HEK293 (cell line): ENCODE measurements around the gene LDLRAD3.

Experiments used
- CTCF ChIA-PET: fragments of 350-600 bp; formaldehyde crosslinking; extraction: SDS; loops from one replicate; lab custom pipeline; 2021; ENCODE audit warnings: antibody characterized with exemption; lab: Yijun Ruan, JAX
- POLR2A ChIA-PET: fragments of 300-600 bp; formaldehyde crosslinking; extraction: SDS; loops from one replicate; lab custom pipeline; 2020; ENCODE audit warnings: antibody characterized with exemption, inconsistent platforms; lab: Yijun Ruan, JAX
- H3K27ac ChIP-seq: fragments of 200-500 bp; sonication (Bioruptor generic); 2 replicates; pipeline ENCODE4 v1.5.1; 2014; ENCODE audit warnings: low read depth, low read length, control low read depth, inconsistent platforms; ENCODE audit errors: extremely low read depth
- H3K36me3 ChIP-seq, 2 experiments: fragments of 200-500 bp in 1 of 2; sonication (Bioruptor generic) in 1 of 2; 1 replicate in 1 of 2; 2 replicates in 1 of 2; pipeline ENCODE4 v1.5.1; 2014 to 2017; ENCODE audit warnings: inconsistent platforms in 2 of 2, low read length in 2 of 2; ENCODE audit not compliant: control insufficient read depth in 2 of 2, insufficient read depth in 1 of 2
- H3K4me1 ChIP-seq: fragments of 200-500 bp; sonication (Bioruptor generic); 2 replicates; pipeline ENCODE4 v1.5.1; 2014; ENCODE audit warnings: mild to moderate bottlenecking, low read length, inconsistent platforms; ENCODE audit not compliant: control insufficient read depth, insufficient read depth
- H3K4me3 ChIP-seq: 2 replicates; pipeline ENCODE4 v1.5.1; 2011; ENCODE audit warnings: low read depth, mild to moderate bottlenecking, control low read depth, low read length, moderate library complexity
- H3K9me3 ChIP-seq: fragments of 200-500 bp; sonication (Bioruptor generic); 2 replicates; pipeline ENCODE4 v1.5.1; 2014; ENCODE audit warnings: low read depth, low read length, inconsistent platforms; ENCODE audit not compliant: control insufficient read depth, insufficient read depth
- GLIS2 ChIP-seq: fragments of 450-650 bp; formaldehyde crosslinking; IDR thresholded peaks from 2 replicates; pipeline ENCODE4 v1.5.1; 2016; ENCODE audit warnings: missing biosample characterization, missing genetic modification characterization
- HOXC10 ChIP-seq: sonication (generic); formaldehyde crosslinking; IDR thresholded peaks from 2 replicates; pipeline ENCODE4 v1.8.1; 2023; ENCODE audit warnings: mild to moderate bottlenecking, missing genetic modification reagents
- KLF1 ChIP-seq: fragments of 450-650 bp; formaldehyde crosslinking; IDR thresholded peaks from 2 replicates; pipeline ENCODE4 v1.5.1; 2016; ENCODE audit warnings: missing biosample characterization, missing genetic modification characterization
- KLF8 ChIP-seq: fragments of 450-650 bp; formaldehyde crosslinking; IDR thresholded peaks from 2 replicates; pipeline ENCODE4 v1.5.1; 2016; ENCODE audit warnings: missing biosample characterization, missing genetic modification characterization
- OSR2 ChIP-seq: fragments of 450-650 bp; formaldehyde crosslinking; IDR thresholded peaks from 2 replicates; pipeline ENCODE4 v1.5.1; 2016; ENCODE audit warnings: missing biosample characterization, missing genetic modification characterization
- OVOL3 ChIP-seq: fragments of 450-650 bp; formaldehyde crosslinking; IDR thresholded peaks from 2 replicates; pipeline ENCODE4 v1.5.1; 2016; ENCODE audit warnings: missing biosample characterization, missing genetic modification characterization
- ZBTB20 ChIP-seq: fragments of 450-650 bp; formaldehyde crosslinking; IDR thresholded peaks from 2 replicates; pipeline ENCODE4 v1.5.1; 2016; ENCODE audit warnings: missing biosample characterization, missing genetic modification characterization
- ZFP3 ChIP-seq: fragments of 450-650 bp; formaldehyde crosslinking; IDR thresholded peaks from 2 replicates; pipeline ENCODE4 v1.5.1; 2016; ENCODE audit warnings: low read depth, missing biosample characterization, missing genetic modification characterization
- ZIC2 ChIP-seq: fragments of 450-650 bp; formaldehyde crosslinking; IDR thresholded peaks from 2 replicates; pipeline ENCODE4 v1.5.1; 2016; ENCODE audit warnings: missing biosample characterization, missing genetic modification characterization
- ZNF10 ChIP-seq: fragments of 450-650 bp; formaldehyde crosslinking; IDR thresholded peaks from 2 replicates; pipeline ENCODE4 v1.5.1; 2017; ENCODE audit warnings: missing biosample characterization, missing genetic modification characterization
- ZNF132 ChIP-seq: fragments of 450-650 bp; formaldehyde crosslinking; IDR thresholded peaks from 2 replicates; pipeline ENCODE4 v1.5.1; 2017; ENCODE audit warnings: missing biosample characterization, missing genetic modification characterization, borderline replicate concordance
- ZNF214 ChIP-seq: fragments of 450-650 bp; formaldehyde crosslinking; IDR thresholded peaks from 2 replicates; pipeline ENCODE4 v1.5.1; 2017; ENCODE audit warnings: missing biosample characterization, mild to moderate bottlenecking, missing genetic modification characterization, borderline replicate concordance
- ZNF341 ChIP-seq: fragments of 450-650 bp; formaldehyde crosslinking; IDR thresholded peaks from 2 replicates; pipeline ENCODE4; 2016; ENCODE audit warnings: low read depth, missing biosample characterization, missing genetic modification characterization
- ZNF354C ChIP-seq: fragments of 450-650 bp; formaldehyde crosslinking; IDR thresholded peaks from 2 replicates; pipeline ENCODE4 v1.5.1; 2016; ENCODE audit warnings: missing biosample characterization, missing genetic modification characterization, low read depth, borderline replicate concordance
- ZNF404 ChIP-seq: fragments of 450-650 bp; formaldehyde crosslinking; IDR thresholded peaks from 2 replicates; pipeline ENCODE4 v1.5.1; 2017; ENCODE audit warnings: missing biosample characterization, missing genetic modification characterization
- ZNF624 ChIP-seq: fragments of 450-650 bp; formaldehyde crosslinking; IDR thresholded peaks from 2 replicates; pipeline ENCODE4 v1.5.1; 2017; ENCODE audit warnings: missing biosample characterization, missing genetic modification characterization
- ZNF792 ChIP-seq: fragments of 450-650 bp; formaldehyde crosslinking; IDR thresholded peaks from 2 replicates; pipeline ENCODE4 v1.5.1; 2016; ENCODE audit warnings: missing biosample characterization, missing genetic modification characterization
- ZSCAN30 ChIP-seq: fragments of 450-650 bp; IDR thresholded peaks from 2 replicates; pipeline ENCODE4 v1.5.1; 2018; ENCODE audit warnings: missing biosample characterization, mild to moderate bottlenecking, missing genetic modification characterization, moderate library complexity
- TF ChIP-seq, protein P1 (sequence below): fragments of 450-650 bp; formaldehyde crosslinking; IDR thresholded peaks from 2 replicates; pipeline ENCODE4; 2016; ENCODE audit warnings: missing biosample characterization, missing genetic modification characterization
- TF ChIP-seq, protein P2 (sequence below): fragments of 450-650 bp; formaldehyde crosslinking; IDR thresholded peaks from 2 replicates; pipeline ENCODE4 v1.5.1; 2016; ENCODE audit warnings: missing biosample characterization, missing genetic modification characterization
- TF ChIP-seq, protein P3 (sequence below): fragments of 450-650 bp; IDR thresholded peaks from 2 replicates; pipeline ENCODE4 v1.5.1; 2018; ENCODE audit warnings: missing biosample characterization, mild to moderate bottlenecking, missing genetic modification characterization

LDLRAD3 gene

DNA sequence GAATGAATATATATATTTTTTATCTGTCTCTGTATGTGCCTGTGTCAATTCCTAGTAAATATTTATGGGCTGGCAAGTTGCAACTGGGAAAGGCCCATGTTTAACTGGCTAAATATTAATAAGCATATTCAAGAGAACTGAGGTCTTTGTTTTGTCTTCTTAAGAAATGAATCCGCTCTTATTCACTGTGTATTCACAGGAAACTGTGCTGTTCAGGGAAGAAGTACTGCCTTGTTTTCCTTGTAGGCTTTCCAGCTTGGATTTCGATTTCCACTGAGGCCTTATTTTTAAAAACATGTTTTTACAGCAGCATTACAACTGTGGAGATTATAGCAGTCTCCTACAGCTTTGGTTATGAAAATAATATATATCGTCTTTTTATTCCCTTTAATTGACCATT, 64.7 kb downstream of the LDLRAD3 start:
- CTCF ChIA-PET: no interaction called here
- Histone ChIP-seq H3K4me1 (no peaks in the 10 kb centered on the region), H3K9me3 (no peaks in the 10 kb centered on the region), H3K27ac (no peak overlapping the region), H3K36me3 (no peaks in the 10 kb centered on the region)
- TF ChIP-seq OSR2 (no peak), ZSCAN30 (tag by site-specific recombination) (no peak), ZNF624 (tag by site-specific recombination) (no peak), ZIC2 (no peak), ZNF341 (no peak), KLF1 (tag by site-specific recombination) (no peak), GLIS2 (no peak), ZFP3 (no peak), ZNF792 (tag by site-specific recombination) (no peak), KLF8 (tag by site-specific recombination) (no peak), ZNF10 (no peak), ZNF214 (tag by site-specific recombination) (no peak), ZNF354C (no peak), ZNF132 (tag by site-specific recombination) (no peak), ZBTB20 (tag by site-specific recombination) (no peak)
- TF ChIP-seq, protein P1, sequence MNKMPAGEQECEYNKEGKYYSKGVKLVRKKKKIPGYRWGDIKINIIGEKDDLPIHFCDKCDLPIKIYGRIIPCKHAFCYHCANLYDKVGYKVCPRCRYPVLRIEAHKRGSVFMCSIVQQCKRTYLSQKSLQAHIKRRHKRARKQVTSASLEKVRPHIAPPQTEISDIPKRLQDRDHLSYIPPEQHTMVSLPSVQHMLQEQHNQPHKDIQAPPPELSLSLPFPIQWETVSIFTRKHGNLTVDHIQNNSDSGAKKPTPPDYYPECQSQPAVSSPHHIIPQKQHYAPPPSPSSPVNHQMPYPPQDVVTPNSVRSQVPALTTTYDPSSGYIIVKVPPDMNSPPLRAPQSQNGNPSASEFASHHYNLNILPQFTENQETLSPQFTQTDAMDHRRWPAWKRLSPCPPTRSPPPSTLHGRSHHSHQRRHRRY (tag by site-specific recombination): no peak
- TF ChIP-seq, protein P2, sequence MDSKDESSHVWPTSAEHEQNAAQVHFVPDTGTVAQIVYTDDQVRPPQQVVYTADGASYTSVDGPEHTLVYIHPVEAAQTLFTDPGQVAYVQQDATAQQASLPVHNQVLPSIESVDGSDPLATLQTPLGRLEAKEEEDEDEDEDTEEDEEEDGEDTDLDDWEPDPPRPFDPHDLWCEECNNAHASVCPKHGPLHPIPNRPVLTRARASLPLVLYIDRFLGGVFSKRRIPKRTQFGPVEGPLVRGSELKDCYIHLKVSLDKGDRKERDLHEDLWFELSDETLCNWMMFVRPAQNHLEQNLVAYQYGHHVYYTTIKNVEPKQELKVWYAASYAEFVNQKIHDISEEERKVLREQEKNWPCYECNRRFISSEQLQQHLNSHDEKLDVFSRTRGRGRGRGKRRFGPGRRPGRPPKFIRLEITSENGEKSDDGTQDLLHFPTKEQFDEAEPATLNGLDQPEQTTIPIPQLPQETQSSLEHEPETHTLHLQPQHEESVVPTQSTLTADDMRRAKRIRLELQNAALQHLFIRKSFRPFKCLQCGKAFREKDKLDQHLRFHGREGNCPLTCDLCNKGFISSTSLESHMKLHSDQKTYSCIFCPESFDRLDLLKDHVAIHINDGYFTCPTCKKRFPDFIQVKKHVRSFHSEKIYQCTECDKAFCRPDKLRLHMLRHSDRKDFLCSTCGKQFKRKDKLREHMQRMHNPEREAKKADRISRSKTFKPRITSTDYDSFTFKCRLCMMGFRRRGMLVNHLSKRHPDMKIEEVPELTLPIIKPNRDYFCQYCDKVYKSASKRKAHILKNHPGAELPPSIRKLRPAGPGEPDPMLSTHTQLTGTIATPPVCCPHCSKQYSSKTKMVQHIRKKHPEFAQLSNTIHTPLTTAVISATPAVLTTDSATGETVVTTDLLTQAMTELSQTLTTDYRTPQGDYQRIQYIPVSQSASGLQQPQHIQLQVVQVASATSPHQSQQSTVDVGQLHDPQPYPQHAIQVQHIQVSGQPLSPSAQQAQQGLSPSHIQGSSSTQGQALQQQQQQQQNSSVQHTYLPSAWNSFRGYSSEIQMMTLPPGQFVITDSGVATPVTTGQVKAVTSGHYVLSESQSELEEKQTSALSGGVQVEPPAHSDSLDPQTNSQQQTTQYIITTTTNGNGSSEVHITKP: no peak
- TF ChIP-seq, all 188 proteins: peak for 0
- POLR2A ChIA-PET: no interaction called here
- no peak overlapping the region for H3K4me3 ChIP-seq

DNA sequence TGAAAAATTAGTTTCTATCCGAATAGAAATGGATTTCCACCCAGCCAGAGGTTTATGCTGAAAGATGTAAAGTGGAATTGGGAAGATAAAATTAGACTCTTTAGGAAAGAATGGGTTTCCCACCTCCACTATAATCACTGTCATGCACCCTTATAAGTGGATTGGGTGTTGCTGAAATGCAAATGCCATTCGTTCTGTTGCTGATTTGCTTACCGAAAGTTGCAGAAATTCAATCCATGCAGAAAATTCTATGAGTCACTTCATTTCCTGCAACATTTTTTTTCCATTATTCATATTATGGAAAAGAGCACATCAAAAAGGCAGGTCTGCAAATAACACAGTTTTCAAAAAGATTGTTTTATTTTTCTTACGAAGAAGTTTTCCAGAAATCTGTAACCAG, 65.6 kb downstream of the LDLRAD3 start:
- Histone ChIP-seq H3K9me3 (no peaks in the 10 kb centered on the region), H3K4me1 (no peaks in the 10 kb centered on the region), H3K4me3 (no peak overlapping the region), H3K27ac (no peak overlapping the region), H3K36me3 (no peaks in the 10 kb centered on the region)
- CTCF ChIA-PET: interaction anchor here (0.8 kb wide), 1 partner anchor 47 kb away, joined by 3 read pairs; no protein-coding TSS in a partner anchor
- TF ChIP-seq, protein P3, sequence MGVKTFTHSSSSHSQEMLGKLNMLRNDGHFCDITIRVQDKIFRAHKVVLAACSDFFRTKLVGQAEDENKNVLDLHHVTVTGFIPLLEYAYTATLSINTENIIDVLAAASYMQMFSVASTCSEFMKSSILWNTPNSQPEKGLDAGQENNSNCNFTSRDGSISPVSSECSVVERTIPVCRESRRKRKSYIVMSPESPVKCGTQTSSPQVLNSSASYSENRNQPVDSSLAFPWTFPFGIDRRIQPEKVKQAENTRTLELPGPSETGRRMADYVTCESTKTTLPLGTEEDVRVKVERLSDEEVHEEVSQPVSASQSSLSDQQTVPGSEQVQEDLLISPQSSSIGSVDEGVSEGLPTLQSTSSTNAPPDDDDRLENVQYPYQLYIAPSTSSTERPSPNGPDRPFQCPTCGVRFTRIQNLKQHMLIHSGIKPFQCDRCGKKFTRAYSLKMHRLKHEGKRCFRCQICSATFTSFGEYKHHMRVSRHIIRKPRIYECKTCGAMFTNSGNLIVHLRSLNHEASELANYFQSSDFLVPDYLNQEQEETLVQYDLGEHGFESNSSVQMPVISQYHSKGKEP (tag by site-specific recombination): 0 out of 2 replicates have a peak, but pooled peaks have one; percentile 35
- TF ChIP-seq OVOL3 (no peak), HOXC10 (CRISPR knock-in tag) (no peak), ZNF404 (tag by site-specific recombination) (no peak)
- POLR2A ChIA-PET: no interaction called here
